ENCODE data around the gene ELMO3.

ELMO3 gene

DNA sequence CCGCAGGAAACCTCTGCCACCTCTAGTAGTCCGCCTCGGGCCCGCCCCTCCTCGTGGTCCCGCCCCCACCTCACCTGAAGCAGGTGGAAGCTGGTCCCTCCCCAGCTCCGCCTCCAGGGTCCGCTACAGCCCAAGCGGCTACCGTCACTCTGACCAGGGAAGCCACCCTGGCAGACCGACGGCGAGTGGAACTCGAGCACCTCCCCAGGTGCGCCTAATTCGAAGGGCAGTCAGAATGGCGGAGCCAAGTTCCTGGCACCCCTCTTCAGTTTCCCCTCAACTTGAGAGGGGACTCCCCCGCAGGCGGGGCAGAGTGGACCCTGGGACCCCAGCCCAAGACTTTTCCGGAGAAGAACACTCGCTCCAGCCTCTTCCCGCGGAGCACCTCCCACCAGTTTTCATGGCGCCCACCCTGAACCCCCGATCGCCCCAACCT is 47.8 kb downstream of the ELMO3 start:
- no peak for DNase-seq (ENCODE audit: low read depth)
- H3K4me3 ChIP-seq (ENCODE audit: low read depth, low read length) = peak overlapping the region; percentile 91

DNA sequence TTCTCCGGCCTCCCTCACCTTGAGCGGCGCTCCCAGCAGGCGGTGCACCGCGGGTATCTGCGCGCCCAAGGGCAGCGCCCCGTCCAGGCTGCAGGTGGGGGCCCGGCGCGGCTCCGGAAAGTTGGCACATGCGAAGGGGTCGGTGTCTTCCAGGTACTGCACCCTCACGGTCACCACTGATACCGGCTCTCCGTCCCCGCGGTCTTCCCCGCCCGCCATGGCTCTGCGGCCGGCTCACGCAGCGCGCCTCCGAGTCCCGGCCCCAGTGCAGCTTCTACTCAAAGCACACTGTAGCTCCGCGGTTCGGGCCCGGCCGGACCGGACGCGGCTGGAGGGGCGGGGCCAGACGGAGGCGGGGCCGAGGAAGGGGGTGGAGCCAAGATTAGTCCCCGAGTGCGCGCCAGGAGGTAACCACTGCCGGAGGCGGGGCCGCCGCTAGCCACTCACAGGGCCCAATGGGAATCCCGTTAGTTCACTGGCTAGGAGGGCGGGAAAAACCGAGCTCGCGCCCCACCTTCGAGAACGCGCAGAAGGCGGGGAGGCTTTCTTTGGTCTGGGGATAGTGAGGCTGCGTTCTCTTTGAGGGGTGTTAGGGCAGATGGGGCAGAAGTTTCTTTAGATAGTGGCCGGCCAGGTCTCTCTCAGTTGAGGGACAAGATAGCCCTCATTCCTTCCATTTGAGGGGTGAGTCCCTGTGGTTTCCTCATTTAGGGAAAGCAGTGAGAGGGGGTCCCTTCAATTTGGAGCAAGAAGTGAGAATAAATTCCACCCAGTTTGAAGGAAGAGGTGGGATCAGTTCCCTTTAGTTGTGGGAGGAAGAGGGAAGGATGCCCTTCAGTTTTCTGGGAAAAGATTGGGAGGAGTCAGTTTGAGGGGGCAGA is 48.5 kb downstream of the ELMO3 start, which contains the start of gene FHOD1:
FHOD1 (minus strand) TSS at position 290 of the 881 bp plus-strand sequence; CDS start at position 219, 71 bp downstream.
- peak; percentile 79 for DNase-seq (ENCODE audit: low read depth)

DNA sequence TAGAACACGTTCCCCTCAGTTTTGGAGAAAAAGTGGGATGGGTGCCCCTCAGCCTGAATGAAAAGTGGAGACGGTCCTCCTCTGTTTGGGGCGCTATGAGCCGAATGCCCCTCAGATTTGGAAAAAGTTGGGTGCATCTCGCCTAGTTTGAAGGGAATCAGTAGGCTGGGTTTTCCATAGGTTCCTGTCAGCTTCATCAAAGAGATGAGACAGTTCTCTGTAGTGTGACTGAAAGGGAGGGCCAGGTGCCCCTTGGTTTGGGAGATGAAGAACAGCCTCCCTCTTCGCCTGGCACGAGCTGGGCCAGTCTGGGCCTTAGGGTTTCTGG is 49.1 kb downstream of the ELMO3 start:
- DNase-seq (ENCODE audit: low read depth) = no peak
- H3K4me3 ChIP-seq (ENCODE audit: low read depth, low read length) = peak overlapping the region; percentile 91

More for the DNA sequence above, 48.5 kb downstream of the ELMO3 start, which contains the start of gene FHOD1:
- peak within 1 kb of the TSS; percentile 91 for H3K4me3 ChIP-seq (ENCODE audit: low read depth, low read length)

DNA sequence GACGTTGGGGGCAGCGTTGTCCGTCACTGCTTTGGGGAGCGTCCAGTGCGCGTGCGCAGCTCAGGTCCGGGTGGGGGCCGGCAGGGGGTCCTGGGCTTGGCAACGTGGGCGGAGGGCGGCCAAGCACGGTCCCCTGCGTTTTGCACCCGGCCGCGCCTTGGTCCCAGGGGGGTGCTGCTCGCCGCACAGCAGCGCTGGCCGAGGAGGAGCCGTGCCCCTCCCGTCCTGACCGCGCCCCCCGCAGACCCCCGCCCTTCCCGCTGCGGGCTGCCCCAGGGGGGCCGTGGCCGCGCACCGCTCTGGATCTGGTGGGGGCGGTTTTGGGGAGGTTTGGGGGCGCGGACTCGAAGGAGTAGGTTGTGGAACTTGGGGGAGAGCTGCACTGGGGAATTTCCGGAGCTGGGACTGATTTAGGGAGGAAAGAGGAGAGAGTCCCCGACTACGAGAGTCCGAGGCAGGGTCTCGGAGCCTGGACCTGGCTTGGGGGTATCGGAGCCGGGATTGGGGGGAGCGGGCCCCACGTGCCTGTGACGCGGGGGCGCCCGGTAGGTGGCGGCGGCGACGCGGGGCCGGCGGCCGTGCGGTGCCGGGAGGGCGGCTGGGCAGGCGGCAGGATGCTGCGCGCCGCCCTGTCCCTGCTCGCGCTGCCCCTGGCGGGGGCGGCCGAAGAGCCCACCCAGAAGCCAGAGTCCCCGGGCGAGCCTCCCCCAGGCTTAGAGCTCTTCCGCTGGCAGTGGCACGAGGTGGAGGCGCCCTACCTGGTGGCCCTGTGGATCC is 49.7 kb downstream of the ELMO3 start, which contains the start of gene SLC9A5:
SLC9A5 (plus strand) TSS at position 579 of the 777 bp plus-strand sequence; CDS start at position 615, 36 bp downstream.
- peak within 1 kb of the TSS; percentile 91 for H3K4me3 ChIP-seq (ENCODE audit: low read depth, low read length)
- DNase-seq (ENCODE audit: low read depth) = no peak

DNA sequence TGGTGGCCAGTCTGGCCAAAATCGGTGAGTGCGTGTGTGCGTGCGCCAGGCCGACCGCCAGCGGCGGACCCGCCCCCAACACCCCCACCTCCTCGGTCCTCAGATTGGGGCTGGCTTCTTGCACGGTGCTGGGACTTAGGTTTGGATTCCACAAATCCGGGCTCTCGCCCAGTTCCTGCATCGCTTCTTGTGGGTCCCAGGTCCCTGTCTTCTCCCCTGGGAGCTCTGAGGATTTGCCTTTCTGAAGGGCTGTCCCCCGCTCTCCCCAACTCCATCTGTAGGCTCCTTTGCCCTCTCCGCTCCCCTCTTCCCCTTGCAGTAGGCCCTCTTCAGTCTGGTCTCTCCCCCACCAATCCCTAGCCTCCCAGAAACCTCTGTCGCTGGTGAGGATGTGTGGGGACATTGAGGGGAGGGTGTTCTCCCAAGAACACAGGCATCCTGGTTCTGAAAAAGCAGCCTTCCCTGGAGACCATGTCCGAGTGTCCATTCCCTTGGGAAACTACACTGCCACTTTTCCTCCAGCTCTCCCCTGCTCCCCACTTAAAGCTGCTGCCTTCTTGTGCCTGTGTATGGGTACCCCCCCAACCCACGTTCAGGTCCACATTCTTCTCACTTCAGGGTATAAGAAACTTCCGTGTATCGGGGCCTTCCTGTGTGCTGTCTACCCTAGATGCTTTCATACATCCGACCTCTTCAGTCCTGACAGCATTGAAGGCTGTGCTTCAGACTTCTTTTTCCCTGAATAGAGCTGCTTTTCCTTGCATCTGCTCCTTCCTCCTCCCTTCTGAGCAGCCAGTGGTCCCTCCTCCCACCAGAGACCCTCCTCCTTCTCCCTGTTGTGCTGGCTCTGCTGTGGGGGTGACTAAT is 50.5 kb downstream of the ELMO3 start:
- DNase-seq (ENCODE audit: low read depth) = no peak

DNA sequence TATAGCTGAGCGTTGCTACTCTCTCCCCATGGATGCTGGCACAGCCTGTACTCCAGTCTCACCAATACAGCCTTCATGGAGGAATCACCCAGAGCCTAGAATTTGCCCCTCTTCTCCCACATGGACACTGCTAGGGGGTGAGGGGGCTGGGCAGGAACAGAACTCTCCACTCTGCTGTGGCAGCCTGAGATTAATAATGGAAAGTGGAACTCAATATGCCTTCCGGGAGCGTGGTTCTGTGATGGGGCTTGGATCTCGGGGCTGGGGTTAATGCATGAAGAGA is 51.1 kb downstream of the ELMO3 start:
- peak overlapping the region; percentile 91 for H3K4me3 ChIP-seq (ENCODE audit: low read depth, low read length)

More for the DNA sequence above, 50.5 kb downstream of the ELMO3 start:
- peak overlapping the region; percentile 91 for H3K4me3 ChIP-seq (ENCODE audit: low read depth, low read length)

DNA sequence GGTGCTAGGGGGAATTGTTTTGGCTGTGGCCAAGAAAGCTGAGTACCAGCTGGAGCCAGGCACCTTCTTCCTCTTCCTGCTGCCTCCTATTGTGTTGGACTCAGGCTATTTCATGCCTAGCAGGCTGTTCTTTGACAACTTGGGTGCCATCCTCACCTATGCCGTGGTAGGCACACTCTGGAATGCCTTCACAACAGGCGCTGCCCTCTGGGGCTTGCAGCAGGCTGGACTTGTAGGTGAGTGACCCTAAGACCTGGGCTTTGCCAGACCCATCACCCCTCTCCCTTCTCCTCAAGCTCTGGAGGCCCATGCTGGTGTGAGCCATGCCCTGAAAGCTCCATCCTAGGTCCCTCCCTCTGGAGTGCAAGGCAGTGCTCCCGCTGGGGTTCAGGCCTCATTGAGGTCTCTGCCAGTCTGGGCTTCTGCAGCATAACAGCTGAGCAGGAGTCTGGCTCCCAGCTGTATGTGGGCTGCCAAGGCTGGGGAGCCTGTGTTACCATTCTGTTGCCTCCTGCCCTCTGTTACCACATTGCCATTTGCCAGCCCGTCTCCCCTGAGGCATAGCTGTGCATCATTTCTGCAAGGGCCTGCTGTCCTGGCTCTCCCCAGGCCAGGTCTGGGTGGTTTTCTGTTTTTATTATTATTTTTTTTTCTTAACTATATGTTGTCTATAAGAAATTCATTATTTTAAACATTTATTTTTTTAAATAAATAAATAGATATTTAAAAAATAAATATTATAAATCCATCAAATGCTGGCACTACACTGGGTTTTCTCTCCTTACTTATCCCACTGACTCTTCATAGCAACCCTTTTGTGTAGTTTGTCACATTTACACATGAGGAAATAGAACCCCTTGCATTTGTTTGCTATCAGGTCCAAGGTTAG is 53.9 kb downstream of the ELMO3 start:
- H3K4me3 ChIP-seq (ENCODE audit: low read depth, low read length) = no peak overlapping the region
- no peak for DNase-seq (ENCODE audit: low read depth)

More for the DNA sequence above, 51.1 kb downstream of the ELMO3 start:
- no peak for DNase-seq (ENCODE audit: low read depth)

All from skeletal muscle cell (primary cell).